Stimulated activated CD4-positive, alpha-beta T cell treated with anti-CD3 and anti-CD28 coated beads, TNF-alpha, amount 100 ng/mL, for 24 hours (primary cell): ENCODE results near the gene TMEM30A.

ENCODE experiments used
- DNase-seq, 3 experiments: peaks; one replicate each; pipeline ENCODE4 v3.0.0-alpha.2; 2020; ENCODE audit warnings: low read depth in 3 of 3

Gene TMEM30A

GRCh38 chr6:75217193-75217592 is 67.4 kb downstream of the TMEM30A start:
- DNase-seq = no peak

GRCh38 chr6:75215291-75215690 is 69.3 kb downstream of the TMEM30A start:
- no peak for DNase-seq

- no peak for DNase-seq
Observed at GRCh38 chr6:75213732-75214131, 70.9 kb downstream of the TMEM30A start.

- no peak for DNase-seq
Observed at GRCh38 chr6:75213112-75213511, 71.5 kb downstream of the TMEM30A start.

- DNase-seq = no peak
Observed at GRCh38 chr6:75211920-75212590, 72.5 kb downstream of the TMEM30A start.

- peak in 1 of 3 experiments; percentile 52 for DNase-seq
Observed at GRCh38 chr6:75210885-75211739, 73.5 kb downstream of the TMEM30A start.

- no peak for DNase-seq
Observed at GRCh38 chr6:75209184-75209723, 75.3 kb downstream of the TMEM30A start.

- peak; percentile 77 to 79 (median 79) for DNase-seq
Observed at GRCh38 chr6:75208298-75209183, 76.1 kb downstream of the TMEM30A start.

- DNase-seq = no peak
Observed at GRCh38 chr6:75206576-75207342, 77.8 kb downstream of the TMEM30A start.

- DNase-seq = no peak
Observed at GRCh38 chr6:75205776-75206575, 78.6 kb downstream of the TMEM30A start, which contains the start of gene COL12A1. Gene COL12A1, minus strand, starts transcription at chr6:75206053. Its CDS starts 3,261 bp downstream, at chr6:75202792.

- DNase-seq = no peak
Observed at GRCh38 chr6:75204959-75205775, 79.4 kb downstream of the TMEM30A start.

GRCh38 chr6:75204217-75204958 is 80.2 kb downstream of the TMEM30A start:
- DNase-seq = peak in 1 of 3 experiments; percentile 45

GRCh38 chr6:75203721-75204120 is 80.9 kb downstream of the TMEM30A start:
- no peak for DNase-seq
